GM12891 (cell line): ENCODE results near the gene POT1.

Experiments used
- DNase-seq: peaks from one replicate; pipeline ENCODE4 v3.0.0; 2011; ENCODE audit warnings: low spot score; ENCODE audit not compliant: insufficient read length
- FAIRE-seq: peaks from 2 replicates; lab custom pipeline; 2011; peaks lifted over from hg19 to GRCh38; lab: Jason Lieb, UNC
- PAX5 ChIP-seq: IDR thresholded peaks from 2 replicates; pipeline ENCODE4 v1.6.1; 2011; ENCODE audit warnings: low read length, moderate library complexity, mild to moderate bottlenecking; ENCODE audit not compliant: insufficient read depth, severe bottlenecking
- POLR2A ChIP-seq: IDR thresholded peaks from 2 replicates; pipeline ENCODE4 v1.6.1; 2011; ENCODE audit warnings: low read depth, low read length, control low read depth
- POLR2AphosphoS5 ChIP-seq: IDR thresholded peaks from 2 replicates; pipeline ENCODE4 v1.6.1; 2011; ENCODE audit warnings: low read depth, low read length, control low read depth
- POU2F2 ChIP-seq: IDR thresholded peaks from 2 replicates; pipeline ENCODE4 v1.6.1; 2011; ENCODE audit warnings: low read depth, mild to moderate bottlenecking, control low read depth, low read length, moderate library complexity
- SPI1 ChIP-seq: IDR thresholded peaks from 2 replicates; pipeline ENCODE4 v1.6.1; 2011; ENCODE audit warnings: low read depth, low read length, control low read depth
- TAF1 ChIP-seq: IDR thresholded peaks from 2 replicates; pipeline ENCODE4 v1.6.1; 2011; ENCODE audit warnings: low read depth, low read length, control low read depth

POT1 gene

GRCh38 chr7:124912972-124913371 is 16.7 kb downstream of the POT1 start:
- FAIRE-seq (no peak), DNase-seq (no peak)
- TF ChIP-seq POLR2A: no peak
- TF ChIP-seq PAX5: no peak
- TF ChIP-seq POU2F2: no peak
- no peak for TF ChIP-seq POLR2AphosphoS5
- no peak for TF ChIP-seq SPI1
- no peak for TF ChIP-seq TAF1

- TF ChIP-seq POU2F2: no peak
- TF ChIP-seq PAX5: no peak
- TF ChIP-seq SPI1: no peak
- TF ChIP-seq POLR2AphosphoS5: no peak
- TF ChIP-seq TAF1: no peak
- no peak for TF ChIP-seq POLR2A
- no peak for DNase-seq
- FAIRE-seq: no peak
Measured at GRCh38 chr7:124909808-124910207, 19.8 kb downstream of the POT1 start.

- FAIRE-seq (no peak), DNase-seq (no peak)
- TF ChIP-seq POLR2AphosphoS5 (no peak), SPI1 (no peak), TAF1 (no peak), POU2F2 (no peak), PAX5 (no peak), POLR2A (no peak)
Measured at GRCh38 chr7:124908259-124908658, 21.4 kb downstream of the POT1 start.

- TF ChIP-seq TAF1 (no peak), SPI1 (no peak), PAX5 (no peak), POLR2AphosphoS5 (no peak), POU2F2 (no peak), POLR2A (no peak)
- no peak for FAIRE-seq
- no peak for DNase-seq
Measured at GRCh38 chr7:124907490-124907889, 22.1 kb downstream of the POT1 start.

- TF ChIP-seq TAF1 (no peak), POLR2A (no peak), SPI1 (0 out of 2 replicates have a peak, but pooled peaks have one; percentile 10)
- DNase-seq (no peak), FAIRE-seq (no peak)
Measured at GRCh38 chr7:124898531-124898930, 31.1 kb downstream of the POT1 start.

GRCh38 chr7:124896001-124896400 is 33.6 kb downstream of the POT1 start:
- DNase-seq: no peak
- TF ChIP-seq POLR2AphosphoS5 (no peak), SPI1 (no peak), TAF1 (no peak), PAX5 (no peak), POLR2A (no peak), POU2F2 (no peak)
- no peak for FAIRE-seq

- peak; percentile 29; the same call in 1 of the 2 replicates for TF ChIP-seq SPI1
- TF ChIP-seq TAF1: no peak
- peak; percentile 1 for DNase-seq
- FAIRE-seq: peak; percentile 31
Measured at GRCh38 chr7:124893140-124893827, 36.3 kb downstream of the POT1 start.

GRCh38 chr7:124887247-124887646 is 42.4 kb downstream of the POT1 start:
- no peak for FAIRE-seq
- TF ChIP-seq TAF1 (no peak), POU2F2 (no peak), POLR2A (no peak), POLR2AphosphoS5 (no peak)
- DNase-seq: no peak

GRCh38 chr7:124881981-124882380 is 47.6 kb downstream of the POT1 start:
- no peak for TF ChIP-seq POLR2A
- no peak for TF ChIP-seq SPI1
- TF ChIP-seq POLR2AphosphoS5: no peak
- no peak for TF ChIP-seq TAF1
- TF ChIP-seq POU2F2: no peak
- FAIRE-seq (no peak), DNase-seq (no peak)

GRCh38 chr7:124879771-124880170 is 49.9 kb downstream of the POT1 start:
- FAIRE-seq: peak; percentile 69
- DNase-seq: no peak
- TF ChIP-seq POLR2A: no peak
- TF ChIP-seq TAF1: no peak
- no peak for TF ChIP-seq PAX5
- TF ChIP-seq SPI1: no peak
- no peak for TF ChIP-seq POLR2AphosphoS5
- no peak for TF ChIP-seq POU2F2

- FAIRE-seq (no peak), DNase-seq (no peak)
- no peak for TF ChIP-seq PAX5
- no peak for TF ChIP-seq TAF1
- TF ChIP-seq SPI1: no peak
- TF ChIP-seq POLR2A: no peak
- no peak for TF ChIP-seq POU2F2
- no peak for TF ChIP-seq POLR2AphosphoS5
Measured at GRCh38 chr7:124879103-124879502, 50.5 kb downstream of the POT1 start.
